ENCODE results near the gene TLE1. TPM values are rescaled to one million over a fixed set of nuclear protein-coding genes. Genes with fewer than 3 reads are reported as not detected.

The TLE1 gene
- total RNA-seq, 1 experiment from 2014 or later: 97.7 TPM

DNA sequence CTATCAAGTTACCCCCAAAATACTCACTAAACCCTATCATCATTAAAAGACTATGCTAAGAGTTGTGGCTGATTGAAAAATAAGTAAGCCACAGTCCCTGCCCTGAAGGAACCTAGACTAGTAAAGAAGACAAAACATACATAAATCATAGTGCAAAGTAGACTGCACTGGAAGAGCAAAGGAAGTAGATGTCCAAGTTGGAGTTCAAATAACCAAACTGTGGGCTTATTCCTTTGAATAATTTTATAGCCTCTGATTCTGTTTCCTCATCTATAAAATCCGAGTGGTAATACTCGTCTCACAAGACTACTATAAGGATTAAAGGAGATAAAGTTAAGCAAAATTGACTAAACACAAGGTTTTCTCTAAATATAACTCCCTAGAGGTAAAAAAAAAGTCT, 140.4 kb downstream of the TLE1 start (continued):
- TF ChIP-seq CTCF (IDR thresholded peaks at IDR 0.05) (no peak), ZNF423 (CRISPR knock-in tag; IDR thresholded peaks at IDR 0.05) (no peak), ATF2 (CRISPR knock-in tag; IDR thresholded peaks at IDR 0.05; ENCODE audit: borderline replicate concordance, low read depth) (no peak)
- TF ChIP-seq, protein P1, sequence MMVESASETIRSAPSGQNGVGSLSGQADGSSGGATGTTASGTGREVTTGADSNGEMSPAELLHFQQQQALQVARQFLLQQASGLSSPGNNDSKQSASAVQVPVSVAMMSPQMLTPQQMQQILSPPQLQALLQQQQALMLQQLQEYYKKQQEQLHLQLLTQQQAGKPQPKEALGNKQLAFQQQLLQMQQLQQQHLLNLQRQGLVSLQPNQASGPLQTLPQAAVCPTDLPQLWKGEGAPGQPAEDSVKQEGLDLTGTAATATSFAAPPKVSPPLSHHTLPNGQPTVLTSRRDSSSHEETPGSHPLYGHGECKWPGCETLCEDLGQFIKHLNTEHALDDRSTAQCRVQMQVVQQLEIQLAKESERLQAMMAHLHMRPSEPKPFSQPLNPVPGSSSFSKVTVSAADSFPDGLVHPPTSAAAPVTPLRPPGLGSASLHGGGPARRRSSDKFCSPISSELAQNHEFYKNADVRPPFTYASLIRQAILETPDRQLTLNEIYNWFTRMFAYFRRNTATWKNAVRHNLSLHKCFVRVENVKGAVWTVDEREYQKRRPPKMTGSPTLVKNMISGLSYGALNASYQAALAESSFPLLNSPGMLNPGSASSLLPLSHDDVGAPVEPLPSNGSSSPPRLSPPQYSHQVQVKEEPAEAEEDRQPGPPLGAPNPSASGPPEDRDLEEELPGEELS (CRISPR knock-in tag; IDR thresholded peaks at IDR 0.05): no peak

DNA sequence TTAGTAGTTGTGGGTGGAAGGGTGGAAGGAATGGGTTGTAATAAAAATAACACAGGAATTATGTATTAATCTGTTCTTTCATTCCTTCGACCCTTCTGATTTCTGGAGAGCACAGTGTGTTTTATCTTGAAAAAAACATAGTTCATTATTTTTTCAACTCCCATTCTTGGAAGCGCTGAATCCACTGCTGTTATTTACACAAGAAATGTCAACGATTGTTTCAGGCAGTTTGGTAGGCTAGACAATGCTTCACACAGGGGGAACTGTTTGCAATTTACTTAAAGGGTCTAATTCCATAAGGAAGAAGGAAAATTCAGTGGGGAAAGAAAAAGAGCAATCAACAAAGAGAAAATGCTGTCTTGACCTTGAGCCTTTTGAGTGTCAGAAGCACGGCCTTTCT, 142.9 kb downstream of the TLE1 start:
- Mint-ChIP-seq H3K36me3 (no peaks in the 10 kb centered on the region), H3K27me3 (ENCODE audit: low read depth) (no peaks in the 10 kb centered on the region), H3K4me3 (no peak overlapping the region), H3K4me1 (peaks cover 55% of the 10 kb centered on the region), H3K27ac (0 out of 2 replicates have a peak overlapping the region, but pooled peaks have one; percentile 29), H3K9me3 (no peaks in the 10 kb centered on the region)
- TF ChIP-seq GRHL2 (CRISPR knock-in tag; IDR thresholded peaks at IDR 0.05; ENCODE audit: insufficient replicate concordance, severe bottlenecking) (no peak), ATF2 (CRISPR knock-in tag; IDR thresholded peaks at IDR 0.05; ENCODE audit: borderline replicate concordance, low read depth) (no peak), MXD4 (CRISPR knock-in tag; IDR thresholded peaks at IDR 0.05; ENCODE audit: borderline replicate concordance) (no peak)
- TF ChIP-seq, protein P2, sequence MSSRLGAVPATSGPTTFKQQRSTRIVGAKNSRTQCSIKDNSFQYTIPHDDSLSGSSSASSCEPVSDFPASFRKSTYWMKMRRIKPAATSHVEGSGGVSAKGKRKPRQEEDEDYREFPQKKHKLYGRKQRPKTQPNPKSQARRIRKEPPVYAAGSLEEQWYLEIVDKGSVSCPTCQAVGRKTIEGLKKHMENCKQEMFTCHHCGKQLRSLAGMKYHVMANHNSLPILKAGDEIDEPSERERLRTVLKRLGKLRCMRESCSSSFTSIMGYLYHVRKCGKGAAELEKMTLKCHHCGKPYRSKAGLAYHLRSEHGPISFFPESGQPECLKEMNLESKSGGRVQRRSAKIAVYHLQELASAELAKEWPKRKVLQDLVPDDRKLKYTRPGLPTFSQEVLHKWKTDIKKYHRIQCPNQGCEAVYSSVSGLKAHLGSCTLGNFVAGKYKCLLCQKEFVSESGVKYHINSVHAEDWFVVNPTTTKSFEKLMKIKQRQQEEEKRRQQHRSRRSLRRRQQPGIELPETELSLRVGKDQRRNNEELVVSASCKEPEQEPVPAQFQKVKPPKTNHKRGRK (CRISPR knock-in tag; IDR thresholded peaks at IDR 0.05; ENCODE audit: borderline replicate concordance): no peak
- no peak for ATAC-seq
- ChIA-PET CTCF (no interaction called here), POLR2A (no interaction called here)
- no peak for DNase-seq (ENCODE audit: low spot score)

- Mint-ChIP-seq H3K36me3 (no peaks in the 10 kb centered on the region), H3K27me3 (ENCODE audit: low read depth) (no peaks in the 10 kb centered on the region), H3K9me3 (no peaks in the 10 kb centered on the region), H3K4me3 (no peak overlapping the region), H3K27ac (no peak overlapping the region), H3K4me1 (peaks cover 30% of the 10 kb centered on the region)
- ChIA-PET POLR2A (no interaction called here), CTCF (interaction anchor here (0.7 kb wide), 2 partner anchors 16 to 284 kb away, joined by 3 read pairs; no protein-coding TSS in a partner anchor)
- TF ChIP-seq ZNF416 (CRISPR knock-in tag; IDR thresholded peaks at IDR 0.05): no peak
- no peak for TF ChIP-seq ZNF121 (CRISPR knock-in tag; IDR thresholded peaks at IDR 0.05)
- no peak for TF ChIP-seq TEAD4 (CRISPR knock-in tag; IDR thresholded peaks at IDR 0.05)
- TF ChIP-seq, protein P3, sequence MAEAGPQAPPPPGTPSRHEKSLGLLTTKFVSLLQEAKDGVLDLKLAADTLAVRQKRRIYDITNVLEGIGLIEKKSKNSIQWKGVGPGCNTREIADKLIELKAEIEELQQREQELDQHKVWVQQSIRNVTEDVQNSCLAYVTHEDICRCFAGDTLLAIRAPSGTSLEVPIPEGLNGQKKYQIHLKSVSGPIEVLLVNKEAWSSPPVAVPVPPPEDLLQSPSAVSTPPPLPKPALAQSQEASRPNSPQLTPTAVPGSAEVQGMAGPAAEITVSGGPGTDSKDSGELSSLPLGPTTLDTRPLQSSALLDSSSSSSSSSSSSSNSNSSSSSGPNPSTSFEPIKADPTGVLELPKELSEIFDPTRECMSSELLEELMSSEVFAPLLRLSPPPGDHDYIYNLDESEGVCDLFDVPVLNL (CRISPR knock-in tag; IDR thresholded peaks at IDR 0.05; ENCODE audit: borderline replicate concordance, low read depth): no peak
- no peak for TF ChIP-seq ELF4 (CRISPR knock-in tag; IDR thresholded peaks at IDR 0.05; ENCODE audit: low read depth)
- no peak for TF ChIP-seq KAT7 (CRISPR knock-in tag; IDR thresholded peaks at IDR 0.05; ENCODE audit: borderline replicate concordance)
- TF ChIP-seq, protein P2 (CRISPR knock-in tag; IDR thresholded peaks at IDR 0.05; ENCODE audit: borderline replicate concordance): no peak
- TF ChIP-seq MLX (CRISPR knock-in tag; IDR thresholded peaks at IDR 0.05): no peak
- TF ChIP-seq STAT6 (CRISPR knock-in tag; conservative IDR thresholded peaks at IDR 0.05; ENCODE audit: low read depth): no peak
- TF ChIP-seq HMGA2 (CRISPR knock-in tag; IDR thresholded peaks at IDR 0.05): no peak
- no peak for ATAC-seq
- DNase-seq (ENCODE audit: low spot score): no peak
These were observed 145.7 kb downstream of the TLE1 start for GRCh38 chr9:81543695-81544094.
